NCI-H128 (cell line): ENCODE results near the gene DNM3.
"Not testable (repeated sequence)": the region's sequence is repeated elsewhere in the genome, so short reads cannot be mapped to it uniquely, and the experiment has no call there.

Experiments
- DNase-seq: peaks from one replicate; lab custom pipeline; 2025; ENCODE audit not compliant: unreplicated experiment; lab: John Stamatoyannopoulos, UW

Gene DNM3

DNA sequence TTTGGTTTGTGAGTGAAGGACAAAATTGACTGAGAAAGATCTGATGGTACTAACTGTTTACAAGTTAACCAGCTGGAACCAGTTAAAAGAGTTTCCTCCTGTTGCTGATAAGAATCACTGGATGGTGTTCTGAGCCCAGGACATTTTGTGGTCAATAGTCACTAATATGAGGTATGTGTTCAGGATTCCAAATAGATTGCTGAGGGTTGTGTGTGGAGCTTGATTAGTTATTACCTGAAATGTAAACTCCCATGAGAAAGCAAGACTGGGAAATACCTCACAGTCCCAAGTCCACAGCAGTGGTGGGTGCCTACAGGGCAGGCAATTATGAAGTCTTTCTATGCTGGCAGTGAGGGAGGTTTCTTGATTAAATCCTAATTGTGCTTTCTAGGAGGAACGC lies 164.6 kb downstream of the DNM3 start:
- DNase-seq = no peak

DNA sequence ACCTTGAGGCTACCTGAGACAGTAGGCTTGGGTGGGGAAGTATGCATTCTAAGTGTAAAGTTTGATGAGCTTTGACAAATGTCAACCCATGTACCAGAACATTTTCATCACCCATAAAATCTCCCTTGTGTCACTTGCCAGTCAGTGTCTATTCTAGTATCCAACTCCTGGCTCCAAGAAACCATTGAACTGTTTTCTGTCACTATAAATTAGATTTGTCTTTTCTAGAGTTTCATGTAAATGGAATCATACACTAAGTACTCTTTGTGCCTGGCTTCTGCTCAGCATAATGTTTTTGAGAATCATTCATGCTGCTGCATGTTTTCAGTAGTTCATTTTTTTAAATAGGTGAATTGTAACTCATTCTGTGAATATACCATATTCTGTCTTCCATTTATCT lies 165.4 kb downstream of the DNM3 start:
- DNase-seq = no peak

- no peak for DNase-seq
These were observed 177.5 kb downstream of the DNM3 start for GRCh38 chr1:172018727-172019311.

DNA sequence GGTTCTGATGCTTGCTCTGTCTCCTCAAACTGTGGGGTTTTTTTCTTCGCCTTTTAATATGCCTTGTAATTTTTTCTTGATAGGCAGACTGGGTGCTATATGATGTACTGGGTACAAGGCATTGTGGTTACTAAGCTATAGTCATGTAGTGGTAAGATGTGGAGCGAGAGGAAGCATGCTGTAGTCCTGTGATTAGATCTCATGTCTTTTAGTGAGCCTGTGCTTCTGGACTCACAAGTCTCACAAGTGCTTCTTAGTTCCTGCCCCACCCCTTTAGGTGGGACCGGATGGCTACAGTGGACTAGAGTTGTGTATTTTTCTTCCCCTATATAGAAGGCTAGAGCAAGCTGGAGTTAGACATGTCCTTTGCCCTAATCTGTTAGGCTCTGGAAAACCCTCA lies 178.7 kb downstream of the DNM3 start:
- no peak for DNase-seq

DNA sequence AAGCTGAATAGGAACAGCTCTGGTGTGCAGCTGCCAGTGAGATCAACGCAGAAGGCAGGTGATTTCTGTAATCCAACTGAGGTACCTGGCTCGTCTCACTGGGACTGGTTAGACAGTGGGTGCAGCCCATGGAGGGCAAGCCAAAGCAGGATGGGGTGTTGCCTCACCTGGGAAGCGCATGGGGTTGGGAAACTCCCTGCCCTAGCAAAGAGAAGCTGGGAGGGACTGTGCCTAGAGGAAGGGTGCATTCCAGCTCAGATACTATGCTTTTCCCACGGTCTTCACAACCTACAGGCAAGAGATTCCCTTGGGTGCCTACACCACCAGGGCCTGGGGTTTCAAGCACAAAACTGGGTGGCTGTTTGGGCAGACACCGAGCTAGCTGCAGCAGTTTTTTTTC lies 183.2 kb downstream of the DNM3 start:
- no peak for DNase-seq

- DNase-seq = not testable (repeated sequence)
These were observed 183.8 kb downstream of the DNM3 start for GRCh38 chr1:172024944-172025738.

DNA sequence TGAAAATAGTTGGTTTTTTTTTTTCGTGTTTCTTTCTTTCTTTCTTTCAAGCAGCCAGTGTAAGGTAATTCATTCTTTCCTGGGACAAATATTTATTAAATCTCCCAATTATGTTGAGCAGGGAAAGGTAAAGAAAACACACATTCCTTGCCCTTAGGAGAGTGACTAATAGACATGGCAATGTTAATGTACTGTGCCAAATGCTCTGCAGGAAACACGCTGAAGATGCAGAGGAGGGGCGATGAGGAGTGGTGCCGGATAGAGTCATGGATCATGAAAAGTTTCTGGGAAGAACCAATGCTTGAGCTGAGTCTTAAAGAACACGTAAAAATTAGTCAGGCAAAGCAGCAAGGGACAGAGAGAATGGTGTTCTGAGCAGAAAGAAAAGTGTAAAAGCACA lies 199.2 kb downstream of the DNM3 start:
- DNase-seq = no peak

GRCh38 chr1:172041102-172041501 lies 199.8 kb downstream of the DNM3 start:
- no peak for DNase-seq

GRCh38 chr1:172041742-172042141 lies 200.4 kb downstream of the DNM3 start:
- DNase-seq = no peak

GRCh38 chr1:172043900-172044299 lies 202.6 kb downstream of the DNM3 start:
- no peak for DNase-seq

- no peak for DNase-seq
These were observed 210.6 kb downstream of the DNM3 start for GRCh38 chr1:172051898-172052297.

DNA sequence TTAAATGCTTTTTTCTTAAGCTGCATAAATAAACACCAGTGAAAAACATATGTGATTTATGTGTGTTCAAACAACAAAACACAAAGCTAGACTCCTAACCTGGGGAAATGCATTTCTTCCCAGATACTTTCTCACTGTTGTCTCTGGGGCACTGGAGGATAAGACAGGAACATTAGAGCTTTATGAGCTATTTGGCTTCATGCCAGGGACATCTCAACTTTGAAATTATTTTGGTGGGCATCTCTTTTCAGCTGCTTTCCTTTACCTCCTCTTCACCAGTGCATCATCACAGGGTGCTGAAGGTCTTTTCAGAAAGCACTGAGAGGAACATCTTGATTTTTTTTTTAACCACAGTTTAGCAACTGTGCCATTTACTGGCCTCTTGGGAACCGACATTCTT lies 212.9 kb downstream of the DNM3 start:
- DNase-seq = no peak

DNA sequence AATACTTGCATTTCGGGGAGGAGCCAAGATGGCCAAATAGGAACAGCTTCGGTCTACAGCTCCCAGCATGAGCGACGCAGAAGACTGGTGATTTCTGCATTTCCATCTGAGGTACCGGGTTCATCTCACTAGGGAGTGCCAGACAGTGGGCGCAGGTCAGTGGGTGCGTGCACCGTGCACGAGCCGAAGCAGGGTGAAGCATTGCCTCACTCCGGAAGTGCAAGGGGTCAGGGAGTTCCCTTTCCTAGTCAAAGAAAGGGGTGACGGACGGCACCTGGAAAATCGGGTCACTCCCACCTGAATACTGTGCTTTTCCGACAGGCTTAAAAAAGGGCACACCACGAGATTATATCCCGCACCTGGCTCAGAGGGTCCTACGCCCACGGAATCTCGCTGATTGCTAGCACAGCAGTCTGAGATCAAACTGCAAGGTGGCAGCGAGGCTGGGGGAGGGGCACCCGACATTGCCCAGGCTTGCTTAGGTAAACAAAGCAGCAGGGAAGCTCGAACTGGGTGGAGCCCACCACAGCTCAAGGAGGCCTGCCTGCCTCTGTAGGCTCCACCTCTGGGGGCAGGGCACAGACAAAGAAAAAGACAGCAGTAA lies 214.6 kb downstream of the DNM3 start:
- not testable (repeated sequence) for DNase-seq

- DNase-seq = no peak
These were observed 227.0 kb downstream of the DNM3 start for GRCh38 chr1:172068334-172068733.

GRCh38 chr1:172069051-172069450 lies 227.8 kb downstream of the DNM3 start:
- no peak for DNase-seq

DNA sequence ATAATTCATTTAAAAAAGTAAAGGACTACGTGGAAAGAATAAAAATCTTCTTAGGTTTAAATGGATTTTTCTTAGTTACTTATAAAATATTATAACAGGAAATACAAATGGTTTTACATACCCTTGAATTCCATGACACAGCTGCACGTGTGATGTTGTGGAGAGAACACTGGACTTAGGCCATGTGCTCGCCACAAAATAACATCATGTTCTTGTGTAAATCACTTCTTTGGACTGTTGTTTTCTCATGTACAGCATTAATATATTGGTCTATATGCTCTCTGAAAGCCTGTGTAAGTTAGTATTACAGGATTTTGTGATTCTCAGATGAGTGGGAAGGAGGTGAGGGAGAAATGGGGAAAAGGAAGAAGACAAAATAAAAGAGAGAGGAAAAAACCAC lies 228.2 kb downstream of the DNM3 start:
- DNase-seq = no peak

DNA sequence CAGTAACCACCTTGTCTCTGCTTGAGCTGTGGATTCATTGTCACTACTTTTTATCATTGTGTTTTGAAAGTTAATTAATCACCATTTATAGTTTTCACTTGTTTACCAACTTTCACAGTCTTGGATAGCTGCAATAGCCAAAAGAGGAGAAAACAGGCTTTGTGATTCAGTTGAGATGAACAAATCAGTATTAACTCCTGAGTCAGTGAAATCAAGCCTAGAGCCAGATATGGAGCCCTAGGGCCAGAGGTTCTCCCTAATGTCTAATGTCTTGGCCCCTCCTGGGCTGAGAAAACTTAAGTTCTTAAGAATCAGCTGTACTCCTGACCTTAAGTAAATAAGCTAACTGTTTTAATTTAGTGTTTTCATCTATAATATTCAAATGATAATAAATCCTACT lies 228.8 kb downstream of the DNM3 start:
- no peak for DNase-seq

- no peak for DNase-seq
These were observed 230.4 kb downstream of the DNM3 start for GRCh38 chr1:172071746-172072145.

GRCh38 chr1:172079859-172080258 lies 238.6 kb downstream of the DNM3 start:
- DNase-seq = not testable (repeated sequence)

DNA sequence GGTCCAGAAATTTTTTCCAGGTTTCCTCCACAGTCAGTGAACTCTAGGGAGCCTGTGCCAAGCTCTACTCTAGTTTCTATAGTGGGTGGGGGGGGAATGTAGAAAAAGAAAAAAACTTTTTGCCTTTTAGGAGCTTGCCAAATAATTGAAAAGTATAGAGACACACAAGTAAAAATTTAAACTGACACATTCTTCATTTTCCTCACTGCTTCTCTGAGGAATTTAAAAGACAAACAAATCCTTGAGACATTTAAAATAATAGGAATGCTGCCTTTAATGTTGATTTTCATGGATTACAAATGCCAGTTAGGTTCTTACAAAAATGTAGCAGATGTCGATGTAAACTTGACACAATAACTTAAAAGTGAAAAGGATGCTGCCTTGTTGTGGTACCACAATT lies 241.9 kb downstream of the DNM3 start:
- DNase-seq = no peak

GRCh38 chr1:172084876-172085275 lies 243.6 kb downstream of the DNM3 start:
- no peak for DNase-seq

DNA sequence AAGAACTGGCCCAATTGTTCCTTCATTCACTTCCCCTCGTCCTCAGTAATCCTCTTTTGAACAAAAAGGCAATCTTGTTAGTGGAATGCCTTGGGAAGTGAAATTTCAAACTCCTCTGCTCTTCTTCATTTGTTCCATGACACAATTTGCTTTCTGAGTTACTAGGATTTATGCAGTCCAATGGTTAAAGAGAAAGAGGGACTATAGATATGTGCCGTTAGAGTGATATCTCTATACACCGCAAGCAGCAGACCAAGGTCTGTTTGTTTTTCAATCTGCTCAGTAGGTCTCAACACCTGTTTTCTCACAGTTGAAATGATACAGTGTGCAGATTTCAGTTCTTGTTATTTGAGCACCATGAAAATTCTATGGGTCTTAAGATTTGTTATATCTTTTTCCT lies 244.0 kb downstream of the DNM3 start:
- no peak for DNase-seq
